Dermis microvascular lymphatic vessel endothelial cell (primary cell): Measurements from ENCODE around the gene RALGPS1. TPM values are rescaled to one million over a fixed set of nuclear protein-coding genes. Genes with fewer than 3 reads are reported as not detected.

Experiments used
- DNase-seq, 2 donors: peaks; one replicate each; pipeline versions ENCODE4 v3.0.0 to v3.0.0-alpha.2; 2010; ENCODE audit warnings: low read depth in 2 of 2
- total RNA-seq: library from RNA; depleted of rRNA; stranded (reverse); fragments of >200 nt; gene quantifications from 2 replicates; pipeline ENCODE4 v1.2.1, GENCODE V29; 2014

RALGPS1 gene
- total RNA-seq, 1 donor from 2014 or later, result 3.9 TPM

- DNase-seq, result peak; percentile 22 to 74
Observed at GRCh38 chr9:127077644-127077946, 163.0 kb downstream of the RALGPS1 start.

GRCh38 chr9:127078336-127078735 lies 163.8 kb downstream of the RALGPS1 start:
- no peak for DNase-seq

GRCh38 chr9:127078988-127079387 lies 164.4 kb downstream of the RALGPS1 start:
- no peak for DNase-seq

GRCh38 chr9:127079446-127080140 lies 165.0 kb downstream of the RALGPS1 start:
- DNase-seq, result no peak

- DNase-seq, result no peak
Observed at GRCh38 chr9:127081250-127082185, 166.9 kb downstream of the RALGPS1 start.

- DNase-seq, result no peak
Observed at GRCh38 chr9:127083138-127083980, 168.8 kb downstream of the RALGPS1 start.

- DNase-seq, result no peak
Observed at GRCh38 chr9:127084076-127085039, 169.8 kb downstream of the RALGPS1 start.

GRCh38 chr9:127085186-127085585 lies 170.6 kb downstream of the RALGPS1 start:
- no peak for DNase-seq

GRCh38 chr9:127086771-127087170 lies 172.2 kb downstream of the RALGPS1 start:
- no peak for DNase-seq

- no peak for DNase-seq
Observed at GRCh38 chr9:127087411-127087810, 172.8 kb downstream of the RALGPS1 start.

- DNase-seq, result no peak
Observed at GRCh38 chr9:127087836-127088235, 173.3 kb downstream of the RALGPS1 start.

GRCh38 chr9:127088724-127089615 lies 174.4 kb downstream of the RALGPS1 start:
- DNase-seq, result no peak

GRCh38 chr9:127089631-127090081 lies 175.1 kb downstream of the RALGPS1 start:
- DNase-seq, result no peak

- no peak for DNase-seq
Observed at GRCh38 chr9:127090341-127090985, 175.9 kb downstream of the RALGPS1 start.

- DNase-seq, result no peak
Observed at GRCh38 chr9:127091526-127091925, 176.9 kb downstream of the RALGPS1 start.

- no peak for DNase-seq
Observed at GRCh38 chr9:127092041-127092608, 177.5 kb downstream of the RALGPS1 start.

GRCh38 chr9:127093319-127094020 lies 178.9 kb downstream of the RALGPS1 start:
- DNase-seq, result no peak

- DNase-seq, result no peak
Observed at GRCh38 chr9:127095411-127095810, 180.8 kb downstream of the RALGPS1 start.
